Measurements from ENCODE around the gene NTN1.

NTN1 gene

GRCh38 chr17:9240659-9241370 is 219.5 kb downstream of the NTN1 start:
- no peak for TF ChIP-seq CTCF (conservative IDR thresholded peaks at IDR 0.05; ENCODE audit: low read depth, low read length)

GRCh38 chr17:9241371-9241712 is 220.0 kb downstream of the NTN1 start:
- TF ChIP-seq CTCF (conservative IDR thresholded peaks at IDR 0.05; ENCODE audit: low read depth, low read length) = no peak
- no peak for DNase-seq (ENCODE audit: low read depth)
- no peak overlapping the region for H3K4me3 ChIP-seq (ENCODE audit: low read depth, low read length)

More at GRCh38 chr17:9240659-9241370, 219.5 kb downstream of the NTN1 start:
- peak overlapping the region; percentile 47 for H3K4me3 ChIP-seq (ENCODE audit: low read depth, low read length)
- peak; percentile 32 for DNase-seq (ENCODE audit: low read depth)

GRCh38 chr17:9241774-9242496 is 220.6 kb downstream of the NTN1 start:
- no peak for DNase-seq (ENCODE audit: low read depth)

GRCh38 chr17:9242497-9242881 is 221.2 kb downstream of the NTN1 start:
- no peak for TF ChIP-seq CTCF (conservative IDR thresholded peaks at IDR 0.05; ENCODE audit: low read depth, low read length)
- no peak for DNase-seq (ENCODE audit: low read depth)

More at GRCh38 chr17:9241774-9242496, 220.6 kb downstream of the NTN1 start:
- no peak for TF ChIP-seq CTCF (conservative IDR thresholded peaks at IDR 0.05; ENCODE audit: low read depth, low read length)
- H3K4me3 ChIP-seq (ENCODE audit: low read depth, low read length) = no peak overlapping the region

GRCh38 chr17:9242983-9243382 is 221.7 kb downstream of the NTN1 start:
- no peak for DNase-seq (ENCODE audit: low read depth)
- no peak overlapping the region for H3K4me3 ChIP-seq (ENCODE audit: low read depth, low read length)
- TF ChIP-seq CTCF (conservative IDR thresholded peaks at IDR 0.05; ENCODE audit: low read depth, low read length) = no peak

More at GRCh38 chr17:9242497-9242881, 221.2 kb downstream of the NTN1 start:
- H3K4me3 ChIP-seq (ENCODE audit: low read depth, low read length) = no peak overlapping the region

GRCh38 chr17:9244066-9245052 is 223.0 kb downstream of the NTN1 start:
- no peak for TF ChIP-seq CTCF (conservative IDR thresholded peaks at IDR 0.05; ENCODE audit: low read depth, low read length)
- peak; percentile 92 for DNase-seq (ENCODE audit: low read depth)
- H3K4me3 ChIP-seq (ENCODE audit: low read depth, low read length) = no peak overlapping the region

All from choroid plexus epithelial cell (primary cell).